HG03103 (cell line): ENCODE results near the gene OPA1.
"Not testable (repeated sequence)": the region's sequence is repeated elsewhere in the genome, so short reads cannot be mapped to it uniquely, and the experiment has no call there.

ENCODE experiments used
- ATAC-seq: cut with Tn5 transposase; IDR thresholded peaks from one replicate; pipeline ENCODE4 v1.9.1; 2021; ENCODE audit warnings: low read depth; ENCODE audit not compliant: unreplicated experiment

The OPA1 gene

GRCh38 chr3:193589616-193590015, 3.4 kb upstream of the OPA1 start:
- no peak for ATAC-seq

GRCh38 chr3:193590088-193590856, 2.7 kb upstream of the OPA1 start:
- no peak for ATAC-seq

GRCh38 chr3:193593668-193594030, 641 bp downstream of the OPA1 start:
- no peak for ATAC-seq

- no peak for ATAC-seq
These were observed 2.1 kb downstream of the OPA1 start for GRCh38 chr3:193594946-193595689.

GRCh38 chr3:193595939-193596487, 3.0 kb downstream of the OPA1 start:
- no peak for ATAC-seq

- no peak for ATAC-seq
These were observed 5.2 kb downstream of the OPA1 start for GRCh38 chr3:193598202-193598601.

- ATAC-seq = no peak
These were observed 6.4 kb downstream of the OPA1 start for GRCh38 chr3:193599393-193599792.

- ATAC-seq = peak; percentile 54
These were observed 12.9 kb downstream of the OPA1 start for GRCh38 chr3:193605876-193606275.

GRCh38 chr3:193606892-193607291, 13.9 kb downstream of the OPA1 start:
- not testable (repeated sequence) for ATAC-seq

GRCh38 chr3:193610516-193610915, 17.5 kb downstream of the OPA1 start:
- ATAC-seq = not testable (repeated sequence)

GRCh38 chr3:193614430-193614829, 21.4 kb downstream of the OPA1 start:
- ATAC-seq = no peak

- no peak for ATAC-seq
These were observed 24.6 kb downstream of the OPA1 start for GRCh38 chr3:193617628-193618027.

- peak; percentile 40 for ATAC-seq
These were observed 27.0 kb downstream of the OPA1 start for GRCh38 chr3:193620057-193620456.

- peak; percentile 77 for ATAC-seq
These were observed 27.6 kb downstream of the OPA1 start for GRCh38 chr3:193620650-193621049.

GRCh38 chr3:193621127-193621526, 28.1 kb downstream of the OPA1 start:
- ATAC-seq = no peak

- no peak for ATAC-seq
These were observed 37.0 kb downstream of the OPA1 start for GRCh38 chr3:193630005-193630404.

- no peak for ATAC-seq
These were observed 44.8 kb downstream of the OPA1 start for GRCh38 chr3:193637831-193638230.

GRCh38 chr3:193638833-193639232, 45.8 kb downstream of the OPA1 start:
- no peak for ATAC-seq

- ATAC-seq = no peak
These were observed 47.2 kb downstream of the OPA1 start for GRCh38 chr3:193640165-193640715.

GRCh38 chr3:193640728-193641439, 47.9 kb downstream of the OPA1 start:
- ATAC-seq = no peak

- ATAC-seq = no peak
These were observed 48.4 kb downstream of the OPA1 start for GRCh38 chr3:193641440-193641775.
